ENCODE results near the gene STK32B. TPM values are rescaled to one million over a fixed set of nuclear protein-coding genes. Genes with fewer than 3 reads are reported as not detected.

STK32B gene
- total RNA-seq, 2 experiments from 2014 or later: not detected

DNA sequence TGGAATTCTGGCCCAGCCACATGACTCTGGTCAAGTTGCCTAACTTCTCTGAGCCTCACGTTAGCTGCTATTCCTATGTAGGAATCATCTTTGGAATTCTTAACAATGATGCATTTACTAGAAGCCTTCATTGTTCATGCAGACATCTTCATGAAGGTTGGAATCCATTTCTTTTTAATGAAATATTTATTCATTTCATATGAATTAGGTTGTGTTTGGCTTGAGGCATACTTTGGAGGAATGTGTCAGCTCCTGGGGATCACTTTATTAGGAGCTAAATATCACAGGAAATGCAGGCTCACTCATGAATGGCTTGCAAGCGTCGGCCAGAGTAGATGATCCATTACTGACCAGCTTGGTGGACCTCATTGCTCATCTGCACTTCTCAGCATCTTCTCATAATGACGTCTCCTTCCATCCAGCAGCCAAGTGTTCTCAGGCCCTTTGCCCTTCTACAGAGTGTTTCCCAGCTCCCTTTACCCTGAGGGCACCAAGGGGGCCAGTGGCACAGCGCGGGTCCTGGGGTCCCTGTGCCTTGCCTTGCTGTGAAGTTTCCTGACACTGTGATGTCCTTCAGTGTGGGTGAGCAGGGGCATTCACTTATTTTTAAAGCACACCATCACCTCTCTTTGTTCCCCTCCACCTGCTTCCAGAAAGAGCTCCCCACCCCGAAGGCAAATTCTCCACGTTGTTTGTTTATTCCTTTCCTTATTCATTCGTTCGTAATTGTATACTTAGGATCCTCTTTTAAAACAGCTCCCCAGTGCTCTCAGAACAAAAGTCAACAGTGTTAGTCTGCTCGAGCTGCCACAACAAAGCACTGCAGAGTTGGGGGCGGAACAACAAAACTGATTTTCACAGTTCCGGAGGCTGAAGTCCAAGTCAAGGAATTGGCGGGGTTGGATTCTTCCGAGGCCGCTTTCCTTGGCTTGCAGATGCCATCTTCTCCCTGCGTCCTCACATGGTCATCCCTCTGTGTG, 106.8 kb downstream of the STK32B start:
- Mint-ChIP-seq H3K36me3 (ENCODE audit: low read depth) (no peaks in the 10 kb centered on the region), H3K27me3 (no peaks in the 10 kb centered on the region), H3K4me1 (ENCODE audit: low read depth) (no peaks in the 10 kb centered on the region), H3K27ac (no peak overlapping the region), H3K9me3 (no peaks in the 10 kb centered on the region), H3K4me3 (no peak overlapping the region)
- POLR2A ChIA-PET: no interaction called here
- intact Hi-C loops (cut with micrococcal nuclease): no loop called here
- CTCF ChIA-PET: no interaction called here
- ATAC-seq: no peak
- no peak for DNase-seq
- TF ChIP-seq, protein P1, sequence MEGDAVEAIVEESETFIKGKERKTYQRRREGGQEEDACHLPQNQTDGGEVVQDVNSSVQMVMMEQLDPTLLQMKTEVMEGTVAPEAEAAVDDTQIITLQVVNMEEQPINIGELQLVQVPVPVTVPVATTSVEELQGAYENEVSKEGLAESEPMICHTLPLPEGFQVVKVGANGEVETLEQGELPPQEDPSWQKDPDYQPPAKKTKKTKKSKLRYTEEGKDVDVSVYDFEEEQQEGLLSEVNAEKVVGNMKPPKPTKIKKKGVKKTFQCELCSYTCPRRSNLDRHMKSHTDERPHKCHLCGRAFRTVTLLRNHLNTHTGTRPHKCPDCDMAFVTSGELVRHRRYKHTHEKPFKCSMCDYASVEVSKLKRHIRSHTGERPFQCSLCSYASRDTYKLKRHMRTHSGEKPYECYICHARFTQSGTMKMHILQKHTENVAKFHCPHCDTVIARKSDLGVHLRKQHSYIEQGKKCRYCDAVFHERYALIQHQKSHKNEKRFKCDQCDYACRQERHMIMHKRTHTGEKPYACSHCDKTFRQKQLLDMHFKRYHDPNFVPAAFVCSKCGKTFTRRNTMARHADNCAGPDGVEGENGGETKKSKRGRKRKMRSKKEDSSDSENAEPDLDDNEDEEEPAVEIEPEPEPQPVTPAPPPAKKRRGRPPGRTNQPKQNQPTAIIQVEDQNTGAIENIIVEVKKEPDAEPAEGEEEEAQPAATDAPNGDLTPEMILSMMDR (IDR thresholded peaks at IDR 0.05): no peak

DNA sequence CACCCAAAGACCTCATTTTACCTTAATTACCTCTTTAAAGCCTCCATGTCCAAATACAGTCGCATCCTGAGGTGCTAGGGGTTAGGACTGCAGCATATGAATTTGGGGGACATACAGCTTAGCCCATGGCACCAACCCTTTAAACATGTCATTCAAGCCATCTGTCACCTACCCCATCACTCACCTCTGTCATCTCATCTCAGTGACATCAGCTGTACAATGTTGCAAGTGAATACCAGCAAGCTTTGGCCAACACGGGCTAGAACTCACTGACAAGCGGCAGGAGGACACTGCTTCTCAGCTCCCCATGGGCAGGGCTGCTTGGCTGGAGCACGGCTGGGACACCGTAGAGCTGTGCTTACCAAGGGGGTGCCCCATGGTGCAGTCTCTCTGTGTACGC, 107.5 kb downstream of the STK32B start:
- Mint-ChIP-seq H3K4me3 (no peak overlapping the region), H3K27ac (no peak overlapping the region), H3K4me1 (ENCODE audit: low read depth) (no peaks in the 10 kb centered on the region), H3K27me3 (no peaks in the 10 kb centered on the region), H3K9me3 (no peaks in the 10 kb centered on the region), H3K36me3 (ENCODE audit: low read depth) (no peaks in the 10 kb centered on the region)
- ChIA-PET POLR2A (no interaction called here), CTCF (no interaction called here)
- no peak for DNase-seq
- ATAC-seq: no peak
- TF ChIP-seq, protein P1 (IDR thresholded peaks at IDR 0.05): no peak
- intact Hi-C loops (cut with micrococcal nuclease): no loop called here

DNA sequence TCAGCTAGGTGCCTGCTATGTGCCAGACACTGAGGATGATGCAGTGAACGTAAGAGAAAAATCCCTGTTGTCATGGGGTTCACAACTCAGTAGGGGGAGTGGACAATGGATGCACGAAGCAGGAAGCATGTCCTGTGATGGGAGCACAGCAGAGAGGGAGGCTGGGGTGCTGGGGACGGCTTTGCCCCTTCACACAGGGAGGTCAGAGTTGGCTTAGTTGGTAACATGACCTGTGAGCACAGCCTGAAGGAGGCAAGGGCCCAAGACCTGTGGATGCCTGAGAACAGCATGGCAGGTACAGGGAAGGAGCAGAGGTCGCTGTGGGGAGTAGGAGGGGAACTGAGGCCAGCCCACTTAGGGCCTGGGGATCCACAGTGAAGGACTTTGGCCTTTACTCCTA, 109.4 kb downstream of the STK32B start:
- TF ChIP-seq, protein P1 (IDR thresholded peaks at IDR 0.05): no peak
- DNase-seq: no peak
- Mint-ChIP-seq H3K4me3 (no peak overlapping the region), H3K27ac (no peak overlapping the region), H3K4me1 (ENCODE audit: low read depth) (no peaks in the 10 kb centered on the region), H3K27me3 (no peaks in the 10 kb centered on the region), H3K36me3 (ENCODE audit: low read depth) (no peaks in the 10 kb centered on the region), H3K9me3 (no peaks in the 10 kb centered on the region)
- POLR2A ChIA-PET: no interaction called here
- no peak for ATAC-seq
- intact Hi-C loops (cut with micrococcal nuclease): no loop called here
- CTCF ChIA-PET: no interaction called here

DNA sequence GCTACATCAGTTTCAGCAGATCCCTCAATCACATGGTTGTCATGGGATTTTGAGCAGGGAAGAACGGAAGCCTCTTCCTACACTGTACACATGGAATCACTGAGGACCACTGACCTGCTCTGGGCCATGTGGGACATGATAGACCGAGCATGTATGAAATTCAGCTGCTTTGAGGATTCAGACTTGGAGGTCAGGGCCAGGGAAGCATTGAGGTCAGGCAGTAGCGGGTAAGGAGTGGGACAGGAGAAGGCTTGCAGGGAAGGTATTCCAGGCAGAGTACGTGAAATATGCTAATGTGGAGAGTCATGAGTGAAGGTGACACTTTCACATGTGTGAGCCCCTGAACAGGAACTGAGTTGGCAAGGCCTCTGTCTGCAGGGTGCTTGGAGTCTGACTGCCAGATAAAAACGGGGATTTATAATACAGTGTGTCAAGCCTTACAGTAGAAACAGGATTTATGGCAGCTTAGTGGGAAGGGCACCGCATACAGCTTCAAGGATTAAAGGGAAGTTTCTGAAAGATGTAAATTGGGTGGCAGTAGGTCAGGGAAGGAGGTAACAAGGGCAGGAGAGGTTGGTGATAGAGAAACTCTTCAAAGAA, 111.7 kb downstream of the STK32B start:
- no peak for ATAC-seq
- H3K36me3 Mint-ChIP-seq (ENCODE audit: low read depth): no peaks in the 10 kb centered on the region
- no peak overlapping the region for H3K4me3 Mint-ChIP-seq
- no peak overlapping the region for H3K27ac Mint-ChIP-seq
- intact Hi-C loops (cut with micrococcal nuclease): no loop called here
- TF ChIP-seq, protein P1 (IDR thresholded peaks at IDR 0.05): no peak
- DNase-seq: no peak
- no peaks in the 10 kb centered on the region for H3K4me1 Mint-ChIP-seq (ENCODE audit: low read depth)
- no peaks in the 10 kb centered on the region for H3K9me3 Mint-ChIP-seq
- no peaks in the 10 kb centered on the region for H3K27me3 Mint-ChIP-seq
- ChIA-PET CTCF (no interaction called here), POLR2A (no interaction called here)

DNA sequence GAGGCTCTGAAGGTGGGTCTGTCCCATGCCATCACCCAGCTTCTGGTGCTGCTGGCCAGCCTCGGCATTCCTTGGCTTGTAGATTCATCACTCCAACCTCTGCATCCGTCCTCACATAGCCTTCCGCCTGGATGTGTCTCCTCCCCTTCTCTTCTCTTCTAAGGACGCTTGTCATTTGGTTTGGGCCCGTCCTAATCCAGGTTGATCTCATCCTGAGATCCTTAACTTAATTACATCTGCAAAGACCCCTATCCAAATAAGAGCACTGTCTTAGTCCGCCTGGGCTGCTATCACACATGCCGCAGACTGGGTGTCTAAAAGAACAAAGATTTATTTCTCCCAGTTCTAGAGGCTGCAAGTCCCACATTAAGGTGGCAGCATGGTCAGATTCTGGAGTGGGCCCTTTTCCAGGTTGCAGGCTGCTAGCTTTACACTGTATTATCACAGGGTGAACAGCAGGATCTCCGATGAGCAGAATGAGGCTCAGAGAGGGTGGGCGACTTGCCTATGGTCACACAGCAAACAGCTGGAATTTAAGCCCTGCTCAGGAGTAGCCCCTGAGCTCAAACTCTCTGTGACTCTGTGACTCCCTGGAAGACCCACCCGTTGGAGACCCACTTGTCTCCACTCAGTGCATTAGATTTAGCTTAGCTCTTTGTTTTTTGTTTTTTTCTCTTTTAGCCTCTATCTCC, 113.1 kb downstream of the STK32B start:
- Mint-ChIP-seq H3K4me1 (ENCODE audit: low read depth) (no peaks in the 10 kb centered on the region), H3K9me3 (no peaks in the 10 kb centered on the region), H3K27ac (no peak overlapping the region), H3K27me3 (no peaks in the 10 kb centered on the region), H3K4me3 (no peak overlapping the region), H3K36me3 (ENCODE audit: low read depth) (no peaks in the 10 kb centered on the region)
- TF ChIP-seq, protein P1 (IDR thresholded peaks at IDR 0.05): no peak
- intact Hi-C loops (cut with micrococcal nuclease): no loop called here
- DNase-seq (no peak), ATAC-seq (no peak)
- ChIA-PET POLR2A (no interaction called here), CTCF (no interaction called here)

Measured in activated CD8-positive, alpha-beta T cell treated with anti-CD3 and anti-CD28 coated beads for 36 hours (primary cell).